ENCODE data around the gene ASPSCR1.

- TF ChIP-seq POLR2A (IDR thresholded peaks at IDR 0.05) (no peak), CTCF (IDR thresholded peaks at IDR 0.05 in 8 of 11, conservative IDR thresholded peaks at IDR 0.05 in 3 of 11) (no peak), POLR2AphosphoS5 (IDR thresholded peaks at IDR 0.05) (no peak)
These were observed 17.4 kb downstream of the ASPSCR1 start for GRCh38 chr17:81994593-81995462.

All from spleen (tissue), 7 donors.